Uterus (tissue), 4 donors: ENCODE measurements around the gene ACSM6. TPM values are rescaled to one million over a fixed set of nuclear protein-coding genes. Genes with fewer than 3 reads are reported as not detected.

Experiments used
- DNase-seq, 2 donors: peaks; one replicate each; pipeline ENCODE4 v3.0.0-alpha.2; 2019 to 2020
- H3K27ac ChIP-seq, 2 donors: fragments of 200-600 bp; sonication (generic); 1 replicate in 1 of 2; 2 replicates in 1 of 2; pipeline ENCODE4 v1.5.1; 2016 to 2018
- H3K27me3 ChIP-seq, 2 donors: fragments of 200-600 bp; sonication (generic); one replicate each; pipeline ENCODE4 v1.5.1; 2018 to 2019; ENCODE audit warnings: control low read depth in 1 of 2
- H3K36me3 ChIP-seq, 2 donors: fragments of 200-600 bp; sonication (generic); one replicate each; pipeline ENCODE4 v1.5.1; 2019; ENCODE audit warnings: control low read depth in 1 of 2
- H3K4me1 ChIP-seq, 2 donors: fragments of 200-600 bp; sonication (generic); one replicate each; pipeline ENCODE4 v1.5.1; 2018 to 2019; ENCODE audit warnings: control low read depth in 1 of 2
- H3K4me3 ChIP-seq, 2 donors: fragments of 200-600 bp; sonication (generic); 1 replicate in 1 of 2; 2 replicates in 1 of 2; pipeline ENCODE4 v1.5.1; 2018 to 2019; ENCODE audit warnings: mild to moderate bottlenecking in 1 of 2
- H3K9me3 ChIP-seq, 2 donors: fragments of 200-600 bp; sonication (generic); one replicate each; pipeline ENCODE4 v1.5.1; 2019; ENCODE audit warnings: control low read depth in 1 of 2
- POLR2A ChIP-seq, 2 donors: fragments of 450-650 bp; IDR thresholded peaks; one replicate each; pipeline ENCODE4 v1.6.1; 2016; ENCODE audit warnings: antibody characterized with exemption in 2 of 2, mild to moderate bottlenecking in 1 of 2, moderate library complexity in 1 of 2
- intact Hi-C: fragments of 100-400 bp; cut with DNase I; formaldehyde crosslinking; loops from one replicate; pipeline ENCODE4 v1.15.1; 2023; ENCODE audit warnings: low total_unique reads
- total RNA-seq, 4 donors: library from RNA; depleted of rRNA in 3 of 4; stranded (reverse); fragments of >200 nt in 3 of 4; gene quantifications; one replicate each; pipeline versions ENCODE4 v1.1.0 to v1.2.4, GENCODE V29; 2014 to 2023
- TF ChIP-seq, protein P1 (sequence below), 4 experiments: fragments of 200-600 bp in 2 of 4; fragments of 450-650 bp in 2 of 4; sonication (generic) in 2 of 4; IDR thresholded peaks; one replicate each; pipeline ENCODE4 v1.5.1; 2016 to 2019; ENCODE audit warnings: antibody characterized with exemption in 4 of 4, mild to moderate bottlenecking in 2 of 4, moderate library complexity in 1 of 4
- donor health status: DM: yes; HTN: yes; CAD: no.

Gene ACSM6
- total RNA-seq, 4 donors from 2014 or later, result not detected

DNA sequence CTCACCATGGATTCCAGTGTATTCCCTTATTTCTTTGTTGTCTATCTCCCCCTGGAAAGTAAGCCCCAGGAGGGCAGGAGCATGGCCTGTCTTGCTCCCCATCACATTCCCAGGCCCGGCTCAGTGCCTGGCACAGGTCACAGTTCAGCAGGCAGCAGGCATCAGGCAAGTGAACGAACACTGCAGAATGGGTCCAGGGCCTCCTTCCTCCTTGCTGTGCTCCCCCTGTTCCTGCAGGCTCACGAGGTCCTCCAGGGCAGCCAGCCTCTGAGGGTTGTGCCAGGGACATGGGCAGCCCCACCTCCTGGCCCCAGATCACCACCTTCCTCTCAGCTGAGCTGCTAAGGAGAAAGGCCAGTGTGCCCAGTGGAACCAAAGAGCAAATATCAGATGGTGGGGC, 55.0 kb downstream of the ACSM6 start:
- Histone ChIP-seq H3K27ac (peak overlapping the region; percentile 38 to 68), H3K4me1 (no peaks in the 10 kb centered on the region), H3K36me3 (no peaks in the 10 kb centered on the region), H3K4me3 (no peak overlapping the region), H3K27me3 (no peaks in the 10 kb centered on the region), H3K9me3 (no peaks in the 10 kb centered on the region)
- TF ChIP-seq POLR2A (IDR thresholded peaks at IDR 0.05), result no peak
- TF ChIP-seq, protein P1, sequence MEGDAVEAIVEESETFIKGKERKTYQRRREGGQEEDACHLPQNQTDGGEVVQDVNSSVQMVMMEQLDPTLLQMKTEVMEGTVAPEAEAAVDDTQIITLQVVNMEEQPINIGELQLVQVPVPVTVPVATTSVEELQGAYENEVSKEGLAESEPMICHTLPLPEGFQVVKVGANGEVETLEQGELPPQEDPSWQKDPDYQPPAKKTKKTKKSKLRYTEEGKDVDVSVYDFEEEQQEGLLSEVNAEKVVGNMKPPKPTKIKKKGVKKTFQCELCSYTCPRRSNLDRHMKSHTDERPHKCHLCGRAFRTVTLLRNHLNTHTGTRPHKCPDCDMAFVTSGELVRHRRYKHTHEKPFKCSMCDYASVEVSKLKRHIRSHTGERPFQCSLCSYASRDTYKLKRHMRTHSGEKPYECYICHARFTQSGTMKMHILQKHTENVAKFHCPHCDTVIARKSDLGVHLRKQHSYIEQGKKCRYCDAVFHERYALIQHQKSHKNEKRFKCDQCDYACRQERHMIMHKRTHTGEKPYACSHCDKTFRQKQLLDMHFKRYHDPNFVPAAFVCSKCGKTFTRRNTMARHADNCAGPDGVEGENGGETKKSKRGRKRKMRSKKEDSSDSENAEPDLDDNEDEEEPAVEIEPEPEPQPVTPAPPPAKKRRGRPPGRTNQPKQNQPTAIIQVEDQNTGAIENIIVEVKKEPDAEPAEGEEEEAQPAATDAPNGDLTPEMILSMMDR (IDR thresholded peaks at IDR 0.05), result no peak
- intact Hi-C loops, result loop anchor here (5.0 kb wide), 1 partner anchor 113 kb away; no protein-coding TSS in a partner anchor
- no peak for DNase-seq

DNA sequence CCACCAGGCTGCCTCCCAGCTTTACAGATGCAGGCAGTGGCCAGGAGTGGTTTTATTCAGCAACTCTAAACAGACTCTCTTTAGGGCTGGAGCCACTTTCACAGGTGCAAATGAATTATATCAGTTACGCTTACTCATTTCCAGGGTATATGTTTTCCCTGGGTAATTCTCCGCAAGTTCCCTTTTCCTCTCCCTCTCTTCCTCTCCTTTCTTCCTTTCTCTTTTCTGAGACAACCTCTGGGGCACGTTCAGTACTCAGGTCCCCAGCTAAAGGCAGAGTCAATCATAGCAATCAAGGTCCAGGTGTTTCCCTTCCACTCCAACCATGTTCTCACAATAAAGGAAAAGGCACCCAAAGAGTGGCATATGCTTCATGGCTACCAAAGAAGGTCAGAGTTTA, 55.4 kb downstream of the ACSM6 start:
- intact Hi-C loops, result loop anchor here (5.0 kb wide), 1 partner anchor 113 kb away; no protein-coding TSS in a partner anchor
- Histone ChIP-seq H3K36me3 (no peaks in the 10 kb centered on the region), H3K4me3 (no peak overlapping the region), H3K9me3 (no peaks in the 10 kb centered on the region), H3K4me1 (no peaks in the 10 kb centered on the region), H3K27me3 (no peaks in the 10 kb centered on the region), H3K27ac (peak overlapping the region; percentile 38 to 68)
- DNase-seq, result no peak
- TF ChIP-seq, protein P1 (IDR thresholded peaks at IDR 0.05), result no peak
- TF ChIP-seq POLR2A (IDR thresholded peaks at IDR 0.05), result no peak

DNA sequence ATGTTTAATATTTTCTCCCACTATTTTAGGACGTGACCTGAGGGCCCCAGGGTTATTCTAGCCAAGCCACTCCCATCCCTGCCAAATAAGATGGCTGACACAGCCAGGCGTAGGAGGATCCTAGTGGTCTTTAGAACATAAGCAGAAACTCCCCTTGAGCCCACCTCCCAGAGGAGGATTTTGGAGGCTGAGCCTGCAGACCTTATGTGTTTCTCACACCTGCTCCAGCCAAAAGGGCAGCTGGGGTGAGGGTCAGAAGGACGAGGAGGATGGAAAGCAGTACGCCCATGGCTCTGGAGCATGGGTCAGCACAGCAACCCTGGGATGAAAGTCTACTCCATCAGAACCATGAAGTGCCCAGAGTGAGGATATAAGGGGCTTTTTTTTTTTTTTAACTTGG, 56.8 kb downstream of the ACSM6 start:
- intact Hi-C loops, result no loop called here
- TF ChIP-seq POLR2A (IDR thresholded peaks at IDR 0.05), result no peak
- TF ChIP-seq, protein P1 (IDR thresholded peaks at IDR 0.05), result no peak
- no peak overlapping the region for H3K27ac ChIP-seq
- no peaks in the 10 kb centered on the region for H3K27me3 ChIP-seq
- no peaks in the 10 kb centered on the region for H3K9me3 ChIP-seq
- no peaks in the 10 kb centered on the region for H3K36me3 ChIP-seq
- H3K4me1 ChIP-seq, result no peaks in the 10 kb centered on the region
- no peak overlapping the region for H3K4me3 ChIP-seq
- DNase-seq, result no peak

DNA sequence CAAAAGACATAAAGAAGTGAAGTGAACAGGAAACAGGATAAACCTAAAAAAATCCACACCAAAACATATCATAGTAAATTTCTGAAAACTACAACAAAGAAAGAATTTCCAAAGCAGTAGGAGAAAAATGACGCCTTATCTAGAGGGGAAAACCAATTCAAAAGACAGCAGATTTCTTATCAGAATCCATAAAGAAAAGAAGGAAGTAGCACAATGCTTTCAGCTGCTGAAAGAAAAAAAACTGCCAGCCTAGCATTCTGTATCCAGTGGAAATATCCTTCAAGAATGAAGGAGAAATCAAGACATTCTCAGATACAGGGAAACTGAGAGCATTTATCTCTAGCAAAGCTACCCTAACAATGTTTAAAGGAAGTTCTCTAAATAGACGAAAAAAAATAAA, 59.0 kb downstream of the ACSM6 start:
- intact Hi-C loops, result no loop called here
- H3K27me3 ChIP-seq, result no peaks in the 10 kb centered on the region
- H3K36me3 ChIP-seq, result no peaks in the 10 kb centered on the region
- no peaks in the 10 kb centered on the region for H3K9me3 ChIP-seq
- no peak for DNase-seq
- no peaks in the 10 kb centered on the region for H3K4me1 ChIP-seq
- TF ChIP-seq, protein P1 (IDR thresholded peaks at IDR 0.05), result no peak
- TF ChIP-seq POLR2A (IDR thresholded peaks at IDR 0.05), result no peak
- no peak overlapping the region for H3K27ac ChIP-seq
- no peak overlapping the region for H3K4me3 ChIP-seq

DNA sequence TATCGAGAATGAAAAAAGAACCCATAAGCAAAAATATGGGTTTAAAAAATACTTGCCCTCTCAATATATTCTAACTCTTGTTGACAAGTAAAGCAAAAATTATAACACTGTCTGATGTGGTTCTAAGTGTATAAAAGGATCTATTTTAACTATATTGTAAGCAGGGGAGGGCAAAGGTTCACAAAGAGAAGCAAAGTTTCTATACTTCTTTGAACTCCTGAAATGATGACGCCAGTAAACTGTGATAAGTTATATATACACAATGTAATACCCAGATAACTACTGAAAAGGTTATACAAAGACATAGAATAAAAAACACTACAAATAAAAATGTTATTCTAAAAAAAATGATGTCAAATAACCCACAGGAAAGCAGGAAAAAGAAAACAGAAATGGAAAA, 59.6 kb downstream of the ACSM6 start:
- Histone ChIP-seq H3K4me1 (no peaks in the 10 kb centered on the region), H3K4me3 (no peak overlapping the region), H3K36me3 (no peaks in the 10 kb centered on the region), H3K27ac (no peak overlapping the region), H3K27me3 (no peaks in the 10 kb centered on the region), H3K9me3 (no peaks in the 10 kb centered on the region)
- no peak for DNase-seq
- intact Hi-C loops, result no loop called here
- no peak for TF ChIP-seq POLR2A (IDR thresholded peaks at IDR 0.05)
- TF ChIP-seq, protein P1 (IDR thresholded peaks at IDR 0.05), result no peak
